Lung (tissue), 16 donors: ENCODE measurements around the gene SRPK3. TPM values are rescaled to one million over a fixed set of nuclear protein-coding genes. Genes with fewer than 3 reads are reported as not detected.

Experiments used
- ATAC-seq: fragments of 200-7000 bp; cut with Tn5 transposase; one replicate; pipeline ENCODE4 v1.9.1; 2020; ENCODE audit warnings: moderate number of reproducible peaks; ENCODE audit not compliant: insufficient read depth, low FRiP score
- DNase-seq, 3 donors: peaks; one replicate each; pipeline ENCODE4 v3.0.0-alpha.2; 2013 to 2017
- H3K27ac ChIP-seq, 2 donors: one replicate each; pipeline ENCODE4 v1.5.1; 2013; ENCODE audit warnings: mild to moderate bottlenecking in 2 of 2, moderate library complexity in 2 of 2, control low read depth in 1 of 2, inconsistent platforms in 1 of 2, low read depth in 1 of 2, low read length in 1 of 2
- H3K27me3 ChIP-seq, 3 donors: one replicate each; pipeline ENCODE4 v1.5.1; 2013; ENCODE audit warnings: low read length in 2 of 3; ENCODE audit not compliant: control insufficient read depth in 3 of 3, insufficient read depth in 3 of 3
- H3K36me3 ChIP-seq, 4 donors: one replicate each; pipeline ENCODE4 v1.5.1; 2013; ENCODE audit warnings: low read length in 4 of 4, mild to moderate bottlenecking in 1 of 4, moderate library complexity in 1 of 4; ENCODE audit not compliant: control insufficient read depth in 4 of 4, insufficient read depth in 4 of 4
- H3K4me1 ChIP-seq, 5 donors: one replicate each; pipeline ENCODE4 v1.5.1; 2013; ENCODE audit warnings: low read length in 5 of 5, mild to moderate bottlenecking in 2 of 5, moderate library complexity in 1 of 5; ENCODE audit not compliant: control insufficient read depth in 5 of 5, insufficient read depth in 5 of 5
- H3K4me3 ChIP-seq: one replicate; pipeline ENCODE4 v1.5.1; 2013; ENCODE audit warnings: mild to moderate bottlenecking, control low read depth, moderate library complexity
- H3K9ac ChIP-seq, 2 donors: one replicate each; pipeline ENCODE4 v1.5.1; 2013; ENCODE audit warnings: low read length in 2 of 2, control low read depth in 1 of 2; ENCODE audit not compliant: insufficient read depth in 1 of 2
- H3K9me3 ChIP-seq, 4 donors: one replicate each; pipeline ENCODE4 v1.5.1; 2013; ENCODE audit warnings: low read length in 3 of 4, mild to moderate bottlenecking in 1 of 4, moderate library complexity in 1 of 4; ENCODE audit not compliant: control insufficient read depth in 4 of 4, insufficient read depth in 3 of 4
- WGBS, 2 donors: extraction: QIAGEN DNeasy Blood & Tissue Kit; methylation state at CpG; one replicate each; pipeline ENCODE4 v1.1.7; 2013; 5-methylcytosine and 5-hydroxymethylcytosine counted together
- long read RNA-seq, 5 donors: transcript quantifications; one replicate each; lab custom pipeline, GENCODE V29; 2026
- polyA plus RNA-seq, 2 donors: library from polyadenylated mRNA; stranded (reverse); fragments of 200-250 nt; gene quantifications; one replicate each; pipeline ENCODE4 v1.2.1, GENCODE V29; 2013
- total RNA-seq, 2 donors: library from RNA; depleted of rRNA in 1 of 2; stranded (reverse); fragments of >200 nt in 1 of 2; gene quantifications; one replicate each; pipeline ENCODE4 v1.2.1, GENCODE V29; 2014 to 2021
- TF ChIP-seq, protein P1 (sequence below): IDR thresholded peaks from 2 replicates; pipeline ENCODE4 v1.5.1; 2012; ENCODE audit warnings: mild to moderate bottlenecking; ENCODE audit errors: control extremely low read depth, extremely low read depth
- donor health status: control.
- donor health status: control.
- donor health status: Bipolar disorder and iron deficiency.
- donor health status: healthy.
- donor health status: DM: yes; HTN: yes; CAD: no.

The SRPK3 gene
- total RNA-seq (under 1 TPM; 0.15 to 0.23 TPM), polyA plus RNA-seq (under 1 TPM; 0.04 to 0.14 TPM)
- long read RNA-seq, donor 1 = 0 reads
- long read RNA-seq, donor 2 = 0 reads
- long read RNA-seq, donor 3 = 0 reads
- long read RNA-seq, donor 4 = 0 reads
- long read RNA-seq, donor 5 = 0 reads

- 24 to 58% methylated on average over 16 to 52 of the region's 52 CpGs for WGBS, 2 donors
- Histone ChIP-seq H3K9ac (no peak within 1 kb of the TSS), H3K27ac (peak within 1 kb of the TSS in 1 of 2 donors; percentile 69), H3K4me3 (no peak within 1 kb of the TSS), H3K27me3 (no peaks in the 10 kb centered on the region), H3K36me3 (peaks cover 0 to 11% (median 0%) of the 10 kb centered on the region in 4 donors), H3K4me1 (peaks cover 0 to 4% (median 0%) of the 10 kb centered on the region in 5 donors), H3K9me3 (peaks cover 0 to under 1% (median 0%) of the 10 kb centered on the region in 4 donors)
- DNase-seq (peak in 2 of 3 donors; percentile 27 to 32), ATAC-seq (peak; percentile 19)
- TF ChIP-seq, protein P1, sequence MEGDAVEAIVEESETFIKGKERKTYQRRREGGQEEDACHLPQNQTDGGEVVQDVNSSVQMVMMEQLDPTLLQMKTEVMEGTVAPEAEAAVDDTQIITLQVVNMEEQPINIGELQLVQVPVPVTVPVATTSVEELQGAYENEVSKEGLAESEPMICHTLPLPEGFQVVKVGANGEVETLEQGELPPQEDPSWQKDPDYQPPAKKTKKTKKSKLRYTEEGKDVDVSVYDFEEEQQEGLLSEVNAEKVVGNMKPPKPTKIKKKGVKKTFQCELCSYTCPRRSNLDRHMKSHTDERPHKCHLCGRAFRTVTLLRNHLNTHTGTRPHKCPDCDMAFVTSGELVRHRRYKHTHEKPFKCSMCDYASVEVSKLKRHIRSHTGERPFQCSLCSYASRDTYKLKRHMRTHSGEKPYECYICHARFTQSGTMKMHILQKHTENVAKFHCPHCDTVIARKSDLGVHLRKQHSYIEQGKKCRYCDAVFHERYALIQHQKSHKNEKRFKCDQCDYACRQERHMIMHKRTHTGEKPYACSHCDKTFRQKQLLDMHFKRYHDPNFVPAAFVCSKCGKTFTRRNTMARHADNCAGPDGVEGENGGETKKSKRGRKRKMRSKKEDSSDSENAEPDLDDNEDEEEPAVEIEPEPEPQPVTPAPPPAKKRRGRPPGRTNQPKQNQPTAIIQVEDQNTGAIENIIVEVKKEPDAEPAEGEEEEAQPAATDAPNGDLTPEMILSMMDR = no peak
Observed at GRCh38 chrX:153780678-153781427, at the start of gene SRPK3. TSS of gene SRPK3 (plus strand) at chrX:153781041. CDS start at chrX:153781087, 46 bp downstream.

DNA sequence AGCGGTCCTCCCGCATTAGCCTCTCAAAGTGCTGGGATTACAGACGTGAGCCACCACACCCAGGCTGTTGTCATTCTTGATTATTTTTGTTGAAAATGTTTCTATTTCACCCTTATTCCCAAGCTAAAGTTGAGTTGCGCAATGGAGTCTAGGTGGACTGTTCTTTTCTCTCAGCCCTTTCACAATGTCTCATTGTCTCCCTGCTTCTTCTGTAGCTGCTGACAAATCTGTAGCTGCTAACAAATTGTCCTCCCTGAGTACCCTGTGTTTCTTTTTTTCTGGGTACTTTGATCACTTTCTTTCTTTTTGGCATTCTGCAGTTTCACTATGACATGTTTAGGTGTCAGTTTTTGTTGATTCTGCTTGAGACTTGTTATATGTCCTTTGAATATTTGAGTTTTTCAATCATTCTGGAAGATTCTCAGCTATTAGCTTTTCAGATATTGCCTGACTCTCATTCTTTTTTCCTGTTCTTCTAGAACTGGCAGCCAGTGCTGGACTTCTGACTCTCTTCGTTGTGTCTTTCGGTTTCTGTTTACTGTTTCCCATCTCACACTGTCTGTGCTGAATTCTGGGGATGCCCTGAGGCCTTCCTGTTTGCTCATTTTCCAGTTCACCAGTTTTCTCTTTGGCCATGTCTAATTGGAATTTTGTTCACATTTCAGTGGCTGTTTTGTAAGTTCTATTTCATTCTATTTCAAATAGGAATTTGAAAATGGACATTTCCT lies 49.6 kb upstream of the SRPK3 start:
- TF ChIP-seq, protein P1 = no peak
- no peak for ATAC-seq
- Histone ChIP-seq H3K9ac (no peak overlapping the region), H3K4me3 (no peak overlapping the region), H3K27ac (no peak overlapping the region), H3K9me3 (peaks cover 0 to 17% (median 7%) of the 10 kb centered on the region in 4 donors), H3K36me3 (no peaks in the 10 kb centered on the region), H3K4me1 (peaks cover 0 to 17% (median 9%) of the 10 kb centered on the region in 5 donors), H3K27me3 (no peaks in the 10 kb centered on the region)
- no peak for DNase-seq
- 71 to 78% methylated on average over 6 of the region's 6 CpGs for WGBS, 2 donors

GRCh38 chrX:153731845-153732215 lies 49.0 kb upstream of the SRPK3 start:
- H3K9me3 ChIP-seq = peaks cover 0 to 17% (median 7%) of the 10 kb centered on the region in 4 donors
- H3K4me1 ChIP-seq = peaks cover 0 to 12% (median 9%) of the 10 kb centered on the region in 5 donors
- no peak overlapping the region for H3K27ac ChIP-seq
- ATAC-seq (no peak), DNase-seq (no peak)
- H3K36me3 ChIP-seq = peaks cover 0 to 4% (median 0%) of the 10 kb centered on the region in 4 donors
- no peak overlapping the region for H3K9ac ChIP-seq
- H3K4me3 ChIP-seq = no peak overlapping the region
- TF ChIP-seq, protein P1 = no peak
- WGBS, 2 donors = 64 to 88% methylated on average over 3 of the region's 3 CpGs
- no peaks in the 10 kb centered on the region for H3K27me3 ChIP-seq
